Psoas muscle (tissue), 8 donors: ENCODE measurements around the gene CHMP1A. TPM values are rescaled to one million over a fixed set of nuclear protein-coding genes. Genes with fewer than 3 reads are reported as not detected.
"Not testable (repeated sequence)": the region's sequence is repeated elsewhere in the genome, so short reads cannot be mapped to it uniquely, and the experiment has no call there.

Experiments used
- ATAC-seq, 4 donors: fragments of 200-7000 bp; cut with Tn5 transposase; one replicate each; pipeline ENCODE4 v1.9.1; 2020; ENCODE audit warnings: moderate library complexity in 3 of 4, mild to moderate bottlenecking in 2 of 4
- DNase-seq, 2 donors: peaks; one replicate each; pipeline ENCODE4 v3.0.0-alpha.2; 2020
- H3K27ac ChIP-seq: fragments of 200-600 bp; one replicate; pipeline ENCODE4 v1.8.0; 2022
- H3K27me3 ChIP-seq, 3 donors: fragments of 200-600 bp in 1 of 3; one replicate each; pipeline versions ENCODE4 v1.6.1 to v1.8.0; 2013 to 2022; ENCODE audit warnings: low read length in 2 of 3, mild to moderate bottlenecking in 2 of 3, moderate library complexity in 1 of 3; ENCODE audit not compliant: insufficient read depth in 3 of 3
- H3K36me3 ChIP-seq, 2 donors: fragments of 200-600 bp in 1 of 2; one replicate each; pipeline versions ENCODE4 v1.6.1 to v1.8.0; 2013 to 2022; ENCODE audit warnings: low read depth in 1 of 2, mild to moderate bottlenecking in 1 of 2, moderate library complexity in 1 of 2; ENCODE audit not compliant: insufficient read depth in 1 of 2
- H3K4me1 ChIP-seq: fragments of 200-600 bp; one replicate; pipeline ENCODE4 v1.8.0; 2022
- H3K4me3 ChIP-seq: fragments of 200-600 bp; one replicate; pipeline ENCODE4 v1.8.0; 2022; ENCODE audit warnings: mild to moderate bottlenecking
- H3K9me3 ChIP-seq: fragments of 200-600 bp; one replicate; pipeline ENCODE4 v1.8.0; 2022
- CTCF ChIP-seq: fragments of 200-600 bp; IDR thresholded peaks from one replicate; pipeline ENCODE4 v1.8.0; 2022; ENCODE audit warnings: antibody characterized with exemption
- WGBS, 3 donors: extraction: QIAGEN DNeasy Blood & Tissue Kit; methylation state at CpG; one replicate each; pipeline versions ENCODE4 v1.1.6 to v1.1.7; 2013; 5-methylcytosine and 5-hydroxymethylcytosine counted together
- intact Hi-C, 2 donors: fragments of 100-400 bp; cut with DNase I; formaldehyde crosslinking; loops; one replicate each; pipeline versions ENCODE4 v1.11.0 to v1.14.2; 2022
- polyA plus RNA-seq, 3 donors: library from polyadenylated mRNA; stranded (reverse); fragments of 200-250 nt; gene quantifications; one replicate each; pipeline ENCODE4 v1.2.3, GENCODE V29; 2013
- total RNA-seq, 4 donors: library from RNA; stranded (reverse); fragmentation: NEBNext Ultra II Directional in 2 of 4; extraction: Animal tissue kit (Norgen Biotek cat#: 25700) in 2 of 4; gene quantifications; one replicate each; pipeline versions ENCODE4 v1.2.1 to v1.2.4, GENCODE V29; 2021 to 2023
- donor health status: healthy with polysubstance abuse.
- donor health status: DM: no; HTN: no; CAD: no; lungs with moderate emphysema.
- donor health status: Bipolar disorder and iron deficiency.
- donor health status: healthy.
- donor health status: DM: yes; HTN: yes; CAD: no.
- donor health status: DM: no; HTN: no; CAD: no.
- donor health status: DM: no; HTN: no; CAD: no.
- donor health status: DM: yes; HTN: yes; CAD: no.

Gene CHMP1A
- total and polyA plus RNA-seq, 7 donors: 42.2 to 91.9 (median 49.9) TPM

GRCh38 chr16:89691986-89692569, 34.6 kb upstream of the CHMP1A start:
- no peak overlapping the region for H3K27ac ChIP-seq
- DNase-seq (no peak), ATAC-seq (no peak)
- H3K36me3 ChIP-seq: peaks cover 11 to 66% of the 10 kb centered on the region in 2 donors
- intact Hi-C loops: no loop called here
- no peak for TF ChIP-seq CTCF
- H3K4me1 ChIP-seq: peaks cover 12% of the 10 kb centered on the region
- no peaks in the 10 kb centered on the region for H3K27me3 ChIP-seq
- no peak overlapping the region for H3K4me3 ChIP-seq
- H3K9me3 ChIP-seq: no peaks in the 10 kb centered on the region
- WGBS, 3 donors: 93 to 94% (median 93%) methylated on average over 13 of the region's 13 CpGs

DNA sequence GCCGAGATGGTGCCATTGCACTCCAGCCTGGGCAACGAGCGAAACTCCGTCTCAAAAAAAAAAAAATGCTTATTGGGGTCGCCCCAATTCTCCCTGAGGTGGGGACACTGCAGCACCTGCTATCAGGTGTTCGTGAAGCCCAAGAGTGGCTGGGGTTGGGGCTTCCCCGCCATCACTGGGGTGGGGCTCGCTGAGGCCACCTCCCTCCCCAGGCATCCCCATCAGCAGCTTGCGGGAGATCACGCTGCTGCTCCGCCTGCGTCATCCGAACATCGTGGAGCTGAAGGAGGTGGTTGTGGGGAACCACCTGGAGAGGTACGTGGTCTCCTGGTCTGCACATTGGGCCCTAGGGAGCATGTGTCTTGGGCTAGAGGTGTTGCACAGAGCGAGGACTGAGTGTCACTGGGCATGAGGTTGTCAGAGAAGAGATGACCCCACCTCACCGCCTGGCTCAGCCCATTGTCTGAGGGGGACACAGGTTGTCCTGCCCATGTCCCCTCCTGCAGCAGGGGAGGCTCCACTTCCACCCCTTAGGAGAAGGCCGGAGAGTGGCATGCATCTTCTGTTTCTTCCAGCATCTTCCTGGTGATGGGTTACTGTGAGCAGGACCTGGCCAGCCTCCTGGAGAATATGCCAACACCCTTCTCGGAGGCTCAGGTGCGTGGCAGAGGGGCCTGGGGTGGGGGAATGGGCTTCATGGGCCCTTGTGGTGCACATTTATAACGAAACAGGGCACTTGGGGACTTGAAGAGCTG, 33.9 kb upstream of the CHMP1A start:
- H3K9me3 ChIP-seq: no peaks in the 10 kb centered on the region
- ATAC-seq (no peak), DNase-seq (no peak)
- H3K4me3 ChIP-seq: no peak overlapping the region
- no peaks in the 10 kb centered on the region for H3K27me3 ChIP-seq
- peaks cover 12% of the 10 kb centered on the region for H3K4me1 ChIP-seq
- no peak for TF ChIP-seq CTCF
- H3K27ac ChIP-seq: no peak overlapping the region
- intact Hi-C loops: no loop called here
- WGBS, 3 donors: 93 to 95% (median 94%) methylated on average over 21 of the region's 21 CpGs
- H3K36me3 ChIP-seq: peaks cover 11 to 66% of the 10 kb centered on the region in 2 donors

DNA sequence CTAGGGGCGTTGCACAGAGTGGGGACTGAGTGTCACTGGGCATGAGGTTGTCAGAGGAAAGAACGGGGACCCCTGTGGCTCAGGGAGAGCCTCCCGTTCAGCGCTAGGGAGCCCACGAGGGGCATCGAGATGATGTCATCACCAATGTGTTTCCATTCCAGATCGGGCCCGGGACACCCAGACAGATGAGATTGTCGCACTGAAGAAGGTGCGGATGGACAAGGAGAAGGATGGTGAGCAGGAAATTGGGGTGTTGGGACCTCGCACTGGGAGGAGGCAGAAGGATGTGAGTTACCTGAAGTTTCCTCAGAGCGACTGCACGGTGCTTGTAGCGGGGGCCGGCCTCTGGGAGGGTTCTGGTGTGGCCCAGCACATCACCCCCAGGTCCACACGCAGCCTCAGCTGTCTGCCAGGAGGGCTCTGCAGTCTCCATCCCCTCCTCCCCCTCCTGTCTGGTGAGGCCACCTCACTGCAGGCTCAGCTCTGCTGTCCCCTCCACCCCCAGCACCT, 32.9 kb upstream of the CHMP1A start:
- Histone ChIP-seq H3K36me3 (peaks cover 9 to 60% of the 10 kb centered on the region in 2 donors), H3K9me3 (no peaks in the 10 kb centered on the region), H3K4me3 (no peak overlapping the region), H3K27me3 (no peaks in the 10 kb centered on the region), H3K4me1 (peaks cover 14% of the 10 kb centered on the region), H3K27ac (no peak overlapping the region)
- TF ChIP-seq CTCF: no peak
- intact Hi-C loops: no loop called here
- WGBS, 3 donors: 85 to 91% (median 88%) methylated on average over 14 to 16 of the region's 16 CpGs
- ATAC-seq (no peak), DNase-seq (peak in 1 of 2 donors; percentile 46)

- intact Hi-C loops, H3K4me3 ChIP-seq, DNase-seq, ATAC-seq, H3K9me3 ChIP-seq, H3K27ac ChIP-seq, H3K27me3 ChIP-seq: not testable (repeated sequence)
- Histone ChIP-seq H3K4me1 (peaks cover 14% of the 10 kb centered on the region), H3K36me3 (peaks cover 8 to 55% of the 10 kb centered on the region in 2 donors)
- 79 to 93% (median 89%) methylated on average over 4 of the region's 4 CpGs for WGBS, 3 donors
These were observed 32.1 kb upstream of the CHMP1A start for GRCh38 chr16:89689621-89690020.

DNA sequence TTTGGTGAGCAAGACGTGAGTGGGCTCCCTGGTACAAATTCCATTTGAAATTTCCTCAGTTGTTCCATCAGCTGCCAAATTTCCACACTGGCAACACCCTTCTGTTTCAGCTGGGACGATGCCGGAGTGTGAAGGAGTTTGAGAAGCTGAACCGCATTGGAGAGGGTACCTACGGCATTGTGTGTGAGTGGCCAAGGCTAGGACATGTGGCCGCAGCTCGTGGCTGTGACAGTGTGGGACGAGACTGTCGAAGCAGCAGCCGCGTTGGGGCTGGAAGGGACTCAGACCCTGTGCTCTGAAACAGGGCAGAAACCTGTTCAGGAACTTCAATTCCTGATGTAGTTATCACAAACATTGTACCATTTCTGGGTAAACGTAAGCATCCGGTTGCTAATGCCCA, 31.6 kb upstream of the CHMP1A start:
- TF ChIP-seq CTCF: no peak
- DNase-seq (no peak), ATAC-seq (no peak)
- 92 to 95% (median 92%) methylated on average over 13 of the region's 13 CpGs for WGBS, 3 donors
- no peaks in the 10 kb centered on the region for H3K27me3 ChIP-seq
- H3K9me3 ChIP-seq: no peaks in the 10 kb centered on the region
- H3K27ac ChIP-seq: no peak overlapping the region
- intact Hi-C loops: no loop called here
- peaks cover 8 to 50% of the 10 kb centered on the region in 2 donors for H3K36me3 ChIP-seq
- peaks cover 14% of the 10 kb centered on the region for H3K4me1 ChIP-seq
- H3K4me3 ChIP-seq: no peak overlapping the region
